Hypothalamus (tissue), 51 donors: ENCODE results near the gene C19orf73.

Source experiments
- DNase-seq, 51 donors: peaks; one replicate each; lab custom pipeline; 2025; lab: John Stamatoyannopoulos, UW

C19orf73 gene

DNA sequence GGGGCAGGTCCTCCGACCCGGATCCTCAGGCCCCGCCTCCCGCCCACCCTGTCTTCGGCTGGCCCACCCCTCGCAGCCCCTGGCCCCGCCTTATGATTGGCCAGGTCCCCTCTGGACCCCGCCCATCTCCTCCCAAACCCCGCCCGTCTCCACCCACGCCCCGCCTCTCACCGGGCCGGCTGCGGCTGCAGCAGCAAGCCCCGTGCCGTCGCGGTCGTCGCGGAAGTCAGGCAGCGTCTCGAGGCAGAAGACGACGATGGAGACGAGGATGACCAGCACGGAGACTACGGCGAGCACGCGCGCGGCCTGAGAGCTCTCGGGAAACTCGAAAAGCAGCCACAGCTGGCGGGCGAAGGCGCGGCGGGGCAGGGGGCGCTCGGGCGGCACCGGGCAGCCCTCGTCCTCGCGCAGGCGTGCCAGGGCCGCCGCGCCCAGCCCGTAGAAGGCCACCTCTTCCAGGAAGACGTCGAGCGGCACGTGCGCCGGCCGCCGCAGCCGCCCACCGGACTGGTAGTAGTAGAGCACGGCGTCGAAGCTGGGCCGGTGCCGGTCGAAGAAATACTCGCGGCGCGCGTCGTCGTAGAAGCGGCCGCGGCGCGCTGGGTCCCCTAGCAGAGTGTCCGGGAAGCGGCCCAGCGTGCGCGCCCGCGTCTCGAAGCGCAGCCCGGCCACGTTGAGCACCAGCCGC is 46.9 kb downstream of the C19orf73 start:
- no peak for DNase-seq

GRCh38 chr19:49070416-49070815 is 48.5 kb downstream of the C19orf73 start:
- no peak for DNase-seq

DNA sequence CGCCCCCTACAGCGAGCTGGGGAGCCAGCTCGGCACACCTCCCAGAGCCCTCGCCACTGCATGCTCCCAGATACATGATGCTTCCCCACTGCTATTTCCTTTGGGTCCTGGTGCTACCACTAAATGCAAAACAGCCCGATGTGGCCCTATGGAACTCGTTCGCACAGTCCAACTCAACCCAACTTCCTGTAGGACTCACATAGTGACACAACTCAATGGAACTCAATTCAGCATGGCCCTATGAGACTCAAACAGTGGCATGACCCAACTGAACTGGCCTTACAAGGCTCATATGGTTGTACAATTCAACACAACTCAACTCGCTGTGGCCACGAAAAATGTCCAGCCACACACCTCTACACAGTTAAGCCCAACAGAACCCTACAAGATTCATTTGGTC is 49.9 kb downstream of the C19orf73 start:
- no peak for DNase-seq
